Metanephros (tissue), 1 donor: ENCODE measurements around the gene EBPL. TPM values are rescaled to one million over a fixed set of nuclear protein-coding genes. Genes with fewer than 3 reads are reported as not detected.

ENCODE experiments used
- total RNA-seq: library from RNA; depleted of rRNA; stranded (reverse); fragments of >200 nt; gene quantifications from one replicate; pipeline ENCODE4 v1.2.3, GENCODE V29; 2014

Gene EBPL
- 47.3 TPM for total RNA-seq

GRCh38 chr13:49690995-49691784 lies at the start of gene EBPL:
Gene EBPL, minus strand, starts transcription at chr13:49691486. Its CDS starts 62 bp downstream, at chr13:49691424.

DNA sequence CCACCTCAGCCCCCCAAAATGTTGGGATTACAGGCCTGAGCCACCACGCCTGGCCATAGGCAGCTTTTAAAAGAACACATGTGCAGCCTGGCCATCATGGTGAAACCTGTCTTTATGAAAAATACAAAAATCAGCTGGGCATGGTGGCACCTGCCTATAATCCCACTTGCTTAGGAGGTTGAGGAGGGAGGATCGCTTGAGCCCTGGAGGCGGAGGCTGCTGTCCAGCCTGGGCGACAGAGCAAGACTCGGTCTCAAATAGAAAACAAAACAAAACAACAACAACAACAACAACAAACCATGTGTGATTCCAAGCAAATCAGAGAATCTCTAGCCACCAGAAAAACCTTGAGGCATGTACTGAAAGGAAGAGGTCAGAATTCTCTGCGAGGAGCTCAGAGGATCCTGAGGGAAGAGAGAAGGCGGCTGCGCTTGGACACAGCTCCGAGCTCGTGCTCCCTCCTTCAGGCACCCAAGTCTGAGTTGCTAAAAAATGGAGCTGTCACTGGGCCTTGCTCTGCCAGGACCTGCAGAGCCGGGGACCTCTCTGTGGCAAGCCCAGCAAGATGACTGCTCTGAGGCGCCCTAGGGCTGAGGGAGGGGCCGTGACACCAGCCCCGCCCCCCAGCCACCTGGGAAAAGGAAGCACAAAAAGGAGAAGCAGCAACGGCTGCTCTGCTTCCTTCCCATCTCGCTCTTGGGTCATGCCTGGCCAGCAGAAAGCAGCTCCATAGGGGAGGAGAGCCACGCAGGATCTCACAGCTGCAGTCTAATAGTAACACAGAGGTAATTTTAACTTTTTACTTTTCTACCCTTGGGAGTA lies 63.2 kb downstream of the EBPL start, which contains the start of gene ARL11:
Gene ARL11 (plus strand): TSS at position 677 of the 822 bp plus-strand sequence. CDS start 1,941 bp downstream, outside the sequence.

Other genes starting within 250 kb of the EBPL start
- 15.6 TPM for gene CAB39L, start 247.4 kb downstream of the EBPL start, total RNA-seq
- 20.1 TPM for gene SETDB2, start 247.2 kb downstream of the EBPL start, total RNA-seq
- gene PHF11, start 195.5 kb downstream of the EBPL start, total RNA-seq, result 23.5 TPM
- gene RCBTB1, start 105.9 kb downstream of the EBPL start, total RNA-seq, result 19.9 TPM
- 1.1 TPM for gene ARL11, start 63.0 kb downstream of the EBPL start, total RNA-seq
- 23.3 TPM for gene KPNA3, start 101.2 kb upstream of the EBPL start, total RNA-seq
- 4.6 TPM for gene SPRYD7, start 244.9 kb upstream of the EBPL start, total RNA-seq